IMR-90 (cell line): ENCODE data around the gene MSS51. TPM values are rescaled to one million over a fixed set of nuclear protein-coding genes. Genes with fewer than 3 reads are reported as not detected.

Source experiments
- ATAC-seq: fragments of 200-7000 bp; cut with Tn5 transposase; 2 replicates; pipeline ENCODE4 v1.9.1; 2020; ENCODE audit warnings: low read depth, mild to moderate bottlenecking, moderate library complexity
- BruUV-seq: library from RNA; stranded (reverse); fragments of 400-500 nt; replicated peaks from 2 replicates; lab custom pipeline; 2021; lab: Mats Ljungman, UMichigan
- CTCF ChIA-PET: fragments of 300-600 bp; formaldehyde crosslinking; extraction: SDS; loops from one replicate; lab custom pipeline; 2021; ENCODE audit warnings: antibody characterized with exemption; lab: Yijun Ruan, JAX
- POLR2A ChIA-PET: fragments of 300-600 bp; sonication (Branson Sonifier 250); formaldehyde crosslinking; loops from one replicate; lab custom pipeline; 2022; ENCODE audit warnings: antibody characterized with exemption; ENCODE audit not compliant: unreplicated experiment; lab: Charles Lee
- DNase-seq: peaks from one replicate; pipeline ENCODE4 v3.0.0; 2013
- H2AFZ ChIP-seq: replicated peaks from 2 replicates; pipeline ENCODE3; 2013; ENCODE audit warnings: low read length, mild to moderate bottlenecking; ENCODE audit not compliant: poor library complexity
- H2AK5ac ChIP-seq: 2 replicates; pipeline ENCODE4 v1.6.1; 2013; ENCODE audit warnings: low read depth, low read length, inconsistent platforms
- H2AK9ac ChIP-seq: replicated peaks from 2 replicates; pipeline ENCODE3; 2013; ENCODE audit warnings: mild to moderate bottlenecking, low read depth, low read length, moderate library complexity; ENCODE audit not compliant: poor library complexity
- H2BK120ac ChIP-seq: 2 replicates; pipeline ENCODE4 v1.6.1; 2013; ENCODE audit warnings: low read depth, low read length, inconsistent platforms
- H2BK15ac ChIP-seq: 3 replicates; pipeline ENCODE4 v1.6.1; 2013; ENCODE audit warnings: low read depth, low read length, inconsistent platforms
- H2BK20ac ChIP-seq: 2 replicates; pipeline ENCODE4 v1.6.1; 2013; ENCODE audit warnings: low read depth, mild to moderate bottlenecking, inconsistent platforms, low read length, moderate library complexity
- H2BK5ac ChIP-seq: 2 replicates; pipeline ENCODE4 v1.6.1; 2013; ENCODE audit warnings: mild to moderate bottlenecking, low read depth, low read length, inconsistent platforms; ENCODE audit not compliant: poor library complexity, severe bottlenecking
- H3K14ac ChIP-seq: replicated peaks from 2 replicates; pipeline ENCODE4 v1.6.1; 2013; ENCODE audit warnings: low read depth, low read length, inconsistent platforms
- H3K18ac ChIP-seq: 2 replicates; pipeline ENCODE4 v1.6.1; 2013; ENCODE audit warnings: low read depth, low read length, control low read depth
- H3K23ac ChIP-seq: 2 replicates; pipeline ENCODE4 v1.6.1; 2013; ENCODE audit warnings: low read depth, low read length, inconsistent platforms
- H3K27ac ChIP-seq: 2 replicates; pipeline ENCODE4 v1.5.1; 2013; ENCODE audit warnings: mild to moderate bottlenecking, control low read depth, low read length; ENCODE audit not compliant: insufficient read depth
- H3K27me3 ChIP-seq: 2 replicates; pipeline ENCODE4 v1.6.1; 2013; ENCODE audit warnings: low read length; ENCODE audit not compliant: control insufficient read depth, insufficient read depth
- H3K36me3 ChIP-seq: 2 replicates; pipeline ENCODE4 v1.6.1; 2013; ENCODE audit warnings: low read length, mixed read lengths; ENCODE audit not compliant: control insufficient read depth, insufficient read depth
- H3K4ac ChIP-seq: 2 replicates; pipeline ENCODE4 v1.6.1; 2013; ENCODE audit warnings: low read depth, low read length, inconsistent platforms
- H3K4me1 ChIP-seq: 2 replicates; pipeline ENCODE4 v1.6.1; 2013; ENCODE audit warnings: low read length, mixed read lengths; ENCODE audit not compliant: control insufficient read depth, insufficient read depth
- H3K4me2 ChIP-seq: 2 replicates; pipeline ENCODE4 v1.6.1; 2013; ENCODE audit warnings: low read depth, mild to moderate bottlenecking, control low read depth, low read length, moderate library complexity
- H3K4me3 ChIP-seq: 2 replicates; pipeline ENCODE4 v1.5.1; 2013; ENCODE audit warnings: low read depth, mild to moderate bottlenecking, control low read depth, low read length, moderate library complexity; ENCODE audit not compliant: insufficient read depth
- H3K56ac ChIP-seq: 2 replicates; pipeline ENCODE4 v1.6.1; 2013; ENCODE audit warnings: low read length, inconsistent platforms; ENCODE audit not compliant: insufficient read depth; ENCODE audit errors: extremely low read depth
- H3K79me1 ChIP-seq, 2 experiments: 2 replicates each; pipeline ENCODE4 v1.6.1; 2013; ENCODE audit warnings: low read length in 2 of 2, inconsistent platforms in 1 of 2, low read depth in 1 of 2
- H3K9ac ChIP-seq: 2 replicates; pipeline ENCODE4 v1.6.1; 2013; ENCODE audit warnings: low read depth, low read length, control low read depth
- H3K9me1 ChIP-seq: 2 replicates; pipeline ENCODE4 v1.6.1; 2013; ENCODE audit warnings: low read length, inconsistent platforms; ENCODE audit not compliant: insufficient read depth
- H3K9me3 ChIP-seq: 2 replicates; pipeline ENCODE4 v1.6.1; 2013; ENCODE audit warnings: low read length; ENCODE audit not compliant: control insufficient read depth, insufficient read depth
- H4K20me1 ChIP-seq: 2 replicates; pipeline ENCODE4 v1.6.1; 2013; ENCODE audit warnings: low read length, inconsistent platforms; ENCODE audit not compliant: insufficient read depth
- H4K5ac ChIP-seq: 2 replicates; pipeline ENCODE4 v1.6.1; 2013; ENCODE audit warnings: mild to moderate bottlenecking, low read depth, low read length, control low read depth
- H4K8ac ChIP-seq, 2 experiments: 2 replicates each; pipeline ENCODE4 v1.6.1; 2013; ENCODE audit warnings: low read depth in 2 of 2, low read length in 2 of 2, control low read depth in 1 of 2, inconsistent platforms in 1 of 2
- H4K91ac ChIP-seq: 2 replicates; pipeline ENCODE4 v1.6.1; 2013; ENCODE audit warnings: low read depth, low read length, inconsistent platforms; ENCODE audit not compliant: insufficient read depth
- CEBPB ChIP-seq: IDR thresholded peaks from 2 replicates; pipeline ENCODE4 v1.6.1; 2012; ENCODE audit warnings: low read depth, low read length, improper control_type of control experiment
- ELK1 ChIP-seq: fragments of 150-350 bp; IDR thresholded peaks from 2 replicates; pipeline ENCODE4 v1.6.1; 2016; ENCODE audit warnings: low read depth, mild to moderate bottlenecking, low read length, moderate library complexity, borderline replicate concordance
- MAFK ChIP-seq: IDR thresholded peaks from 2 replicates; pipeline ENCODE4 v1.6.1; 2012; ENCODE audit warnings: low read depth, low read length, improper control_type of control experiment
- MAZ ChIP-seq: IDR thresholded peaks from 2 replicates; pipeline ENCODE4 v1.6.1; 2012; ENCODE audit warnings: low read depth, mild to moderate bottlenecking, low read length, improper control_type of control experiment, moderate library complexity, borderline replicate concordance
- MXI1 ChIP-seq: IDR thresholded peaks from 2 replicates; pipeline ENCODE4 v1.6.1; 2012; ENCODE audit warnings: low read depth, mild to moderate bottlenecking, low read length, moderate library complexity, borderline replicate concordance
- NFE2L2 ChIP-seq: fragments of 150-350 bp; IDR thresholded peaks from 2 replicates; pipeline ENCODE4 v1.6.1; 2016; ENCODE audit warnings: low read depth, mild to moderate bottlenecking, low read length
- POLR2A ChIP-seq: IDR thresholded peaks from 2 replicates; pipeline ENCODE4 v1.6.1; 2012; ENCODE audit warnings: mild to moderate bottlenecking, low read depth, low read length
- RAD21 ChIP-seq: IDR thresholded peaks from 2 replicates; pipeline ENCODE4 v1.6.1; 2012; ENCODE audit warnings: low read length, improper control_type of control experiment
- RCOR1 ChIP-seq: IDR thresholded peaks from 2 replicates; pipeline ENCODE4 v1.6.1; 2012; ENCODE audit warnings: mild to moderate bottlenecking, low read length, improper control_type of control experiment; ENCODE audit not compliant: insufficient replicate concordance
- USF2 ChIP-seq: fragments of 150-350 bp; IDR thresholded peaks from 2 replicates; pipeline ENCODE4 v1.6.1; 2017; ENCODE audit warnings: mild to moderate bottlenecking, antibody characterized with exemption, low read length, low read depth
- WGBS, 2 experiments: methylation state at CpG; one replicate each; pipeline versions ENCODE4 v1.1.5 to v1.1.7; 2013; ENCODE audit warnings: missing lambda C conversion rate in 2 of 2; ENCODE audit not compliant: insufficient read length in 1 of 2; ENCODE audit errors: extremely low coverage in 2 of 2; 5-methylcytosine and 5-hydroxymethylcytosine counted together
- dilution Hi-C: fragments of 300-500 bp; cut with HindIII; formaldehyde crosslinking; loops from one replicate; pipeline ENCODE4 v1.14.3; 2018; ENCODE audit warnings: low sequenced_read_pairs; ENCODE audit not compliant: unreplicated experiment
- in situ Hi-C: fragments of 300-500 bp; cut with MboI; formaldehyde crosslinking; loops from 3 replicates; pipeline ENCODE4 v1.14.3; 2019; ENCODE audit warnings: low sequenced_read_pairs, inconsistent platforms, mixed read lengths
- intact Hi-C: fragments of 100-400 bp; cut with micrococcal nuclease; formaldehyde crosslinking; loops from 2 replicates; pipeline ENCODE4 v1.10.0; 2022
- polyA plus RNA-seq, 3 experiments: library from polyadenylated mRNA; depleted of rRNA; stranded (reverse); fragments of >200 nt; gene quantifications; 2 replicates each; pipeline ENCODE4 v1.2.3, GENCODE V29; 2012; ENCODE audit warnings: low replicate concordance in 1 of 3
- total RNA-seq: library from RNA; depleted of rRNA; stranded (reverse); fragments of >200 nt; gene quantifications from 2 replicates; pipeline ENCODE4 v1.2.3, GENCODE V29; 2012

Gene MSS51
- total and polyA plus RNA-seq, 2 of the 4 experiments (the other 2 are of a cell fraction), result 1.1 to 1.8 TPM

GRCh38 chr10:73416571-73416970, 16.8 kb downstream of the MSS51 start:
- DNase-seq (no peak), ATAC-seq (no peak)
- Histone ChIP-seq H3K4me1 (no peaks in the 10 kb centered on the region), H3K9ac (no peak overlapping the region), H4K8ac (no peak overlapping the region), H3K4ac (no peak overlapping the region), H3K27ac (no peak overlapping the region), H3K4me3 (no peak overlapping the region), H3K36me3 (no peaks in the 10 kb centered on the region), H2BK120ac (no peak overlapping the region), H4K20me1 (peaks cover 9% of the 10 kb centered on the region; the same call in 1 of the 2 replicates), H3K14ac (no peak overlapping the region), H3K27me3 (no peaks in the 10 kb centered on the region), H2BK5ac (no peak overlapping the region), H2BK20ac (no peak overlapping the region), H3K9me3 (no peaks in the 10 kb centered on the region), H3K4me2 (no peak overlapping the region), H3K23ac (no peak overlapping the region), H2AK9ac (no peak overlapping the region), H4K5ac (no peak overlapping the region), H2AK5ac (no peak overlapping the region), H3K18ac (no peak overlapping the region), H2BK15ac (no peak overlapping the region), H4K91ac (no peak overlapping the region), H3K79me1 (peaks cover 11 to 16% of the 10 kb centered on the region in 2 experiments), H2AFZ (no peak overlapping the region), H3K56ac (no peak overlapping the region), H3K9me1 (no peaks in the 10 kb centered on the region; the same call in 1 of the 2 replicates)
- in situ Hi-C loops (no loop called here), dilution Hi-C loops (no loop called here), intact Hi-C loops (loop anchor here (10.0 kb wide), 1 partner anchor 228 kb away; the partner anchor contains the start of gene MYOZ1)
- TF ChIP-seq NFE2L2 (no peak), MXI1 (no peak), POLR2A (no peak), ELK1 (no peak), MAZ (no peak), MAFK (no peak), RAD21 (no peak), CEBPB (no peak), USF2 (no peak), RCOR1 (no peak)
- no TSS peak for BruUV-seq
- no CpG with 5 or more reads among the region's 3 CpGs for WGBS, 2 experiments
- ChIA-PET POLR2A (no interaction called here), CTCF (no interaction called here)
